K562 (cell line): Measurements from ENCODE around the gene NLK. TPM values are rescaled to one million over a fixed set of nuclear protein-coding genes. Genes with fewer than 3 reads are reported as not detected.
A peak's percentile ranks its signal among the peaks of the same experiment; 100 is the strongest.

Experiments used
- ATAC-seq: fragments of 200-7000 bp; cut with Tn5 transposase; 3 replicates; pipeline ENCODE4 v1.9.1; 2020; ENCODE audit warnings: moderate library complexity
- BruUV-seq: library from RNA; stranded (reverse); fragments of 400-500 nt; replicated peaks from 2 replicates; lab custom pipeline; 2021; lab: Mats Ljungman, UMichigan
- CTCF ChIA-PET: fragments of 300-600 bp; formaldehyde crosslinking; extraction: SDS; loops from one replicate; lab custom pipeline; 2021; ENCODE audit warnings: low intra/inter-chr PET ratio; lab: Yijun Ruan, JAX
- POLR2A ChIA-PET: fragments of 300-600, 350-650 bp; sonication (Branson Sonifier 250); formaldehyde crosslinking; extraction: SDS; loops from one replicate; lab custom pipeline; 2021; ENCODE audit warnings: antibody characterized with exemption, inconsistent platforms; lab: Yijun Ruan, JAX
- DNase-seq, 4 experiments: peaks; one replicate each; pipeline versions ENCODE4 v3.0.0 to v3.0.0-alpha.2; 2011 to 2018; ENCODE audit warnings: low spot score in 3 of 4, mixed read lengths in 3 of 4; ENCODE audit errors: extremely low read depth in 1 of 4
- FAIRE-seq: peaks from 2 replicates; lab custom pipeline; 2011; peaks lifted over from hg19 to GRCh38; lab: Jason Lieb, UNC
- H2AFZ ChIP-seq: 2 replicates; pipeline ENCODE4 v1.6.0; 2011; ENCODE audit warnings: low read depth, low read length, control low read depth, inconsistent platforms
- H3K27ac ChIP-seq: fragments of 200-600 bp; 3 replicates; pipeline ENCODE4 v1.8.0; 2011; ENCODE audit warnings: low read depth, mild to moderate bottlenecking, control low read depth, inconsistent platforms, low read length, moderate library complexity, mixed read lengths; ENCODE audit errors: extremely low read depth
- H3K27me3 ChIP-seq, 2 experiments: fragments of 300-600 bp in 1 of 2; 2 replicates in 1 of 2; 3 replicates in 1 of 2; pipeline versions ENCODE4 v1.6.0 to v1.8.0; 2011; ENCODE audit warnings: inconsistent platforms in 2 of 2, low read length in 2 of 2, mild to moderate bottlenecking in 1 of 2, mixed read lengths in 1 of 2, moderate library complexity in 1 of 2; ENCODE audit not compliant: control insufficient read depth in 2 of 2, insufficient read depth in 2 of 2
- H3K36me3 ChIP-seq: fragments of 300-600 bp; 3 replicates; pipeline ENCODE4 v1.8.0; 2011; ENCODE audit warnings: mild to moderate bottlenecking, low read length, inconsistent platforms; ENCODE audit not compliant: control insufficient read depth, insufficient read depth
- H3K4me1 ChIP-seq, 2 experiments: fragments of 200-600 bp in 1 of 2; replicated peaks in 1 of 2; 2 replicates in 1 of 2; 3 replicates in 1 of 2; pipeline versions ENCODE4 v1.5.1 to v1.8.0; 2011; ENCODE audit warnings: inconsistent platforms in 2 of 2, low read length in 2 of 2, mild to moderate bottlenecking in 1 of 2, mixed read lengths in 1 of 2, moderate library complexity in 1 of 2; ENCODE audit not compliant: control insufficient read depth in 2 of 2, insufficient read depth in 2 of 2
- H3K4me2 ChIP-seq: 2 replicates; pipeline ENCODE4 v1.6.1; 2011; ENCODE audit warnings: low read length, control low read depth, inconsistent platforms, mixed read lengths; ENCODE audit not compliant: insufficient read depth
- H3K4me3 ChIP-seq: fragments of 200-600 bp; sonication (generic), shearing (Covaris generic); 2 replicates; pipeline ENCODE4 v1.5.1; 2016; ENCODE audit warnings: control low read depth, inconsistent platforms
- H3K79me2 ChIP-seq: fragments of 200-600 bp; 3 replicates; pipeline ENCODE4 v1.8.0; 2011; ENCODE audit warnings: low read length, inconsistent platforms; ENCODE audit not compliant: control insufficient read depth, insufficient read depth
- H3K9ac ChIP-seq, 2 experiments: 2 replicates each; pipeline versions ENCODE4 v1.6.0 to v1.6.1; 2011; ENCODE audit warnings: low read depth in 2 of 2, low read length in 2 of 2, control low read depth in 1 of 2, inconsistent platforms in 1 of 2, mild to moderate bottlenecking in 1 of 2, mixed read lengths in 1 of 2; ENCODE audit not compliant: insufficient read depth in 1 of 2
- H3K9me1 ChIP-seq: one replicate; pipeline ENCODE4 v1.6.0; 2011; ENCODE audit warnings: inconsistent platforms, mild to moderate bottlenecking, low read length, moderate library complexity; ENCODE audit not compliant: control insufficient read depth, insufficient read depth
- H3K9me3 ChIP-seq: replicated peaks from 2 replicates; pipeline ENCODE4 v1.5.1; 2011; ENCODE audit warnings: low read depth, low read length, inconsistent platforms; ENCODE audit not compliant: control insufficient read depth, insufficient read depth
- H4K20me1 ChIP-seq: replicated peaks from 2 replicates; pipeline ENCODE4 v1.6.1; 2011; ENCODE audit warnings: low read length, inconsistent platforms, mixed read lengths; ENCODE audit not compliant: control insufficient read depth, insufficient read depth
- MEF2A ChIP-seq: IDR thresholded peaks from 2 replicates; pipeline ENCODE4 v1.6.1; 2011; ENCODE audit warnings: low read depth, mild to moderate bottlenecking, low read length, moderate library complexity; ENCODE audit not compliant: control insufficient read depth
- TAF1 ChIP-seq: IDR thresholded peaks from 2 replicates; pipeline ENCODE4 v1.6.1; 2011; ENCODE audit warnings: mild to moderate bottlenecking, low read length, moderate library complexity; ENCODE audit not compliant: insufficient read depth, control insufficient read depth, severe bottlenecking; ENCODE audit errors: extremely low read depth
- WGBS: fragments of 100-300 bp; shearing (Covaris generic); methylation state at CpG from one replicate; pipeline ENCODE4 v1.1.6; 2016; ENCODE audit warnings: low coverage, mixed read lengths; ENCODE audit not compliant: insufficient coverage; ENCODE audit errors: missing lambda C conversion rate; 5-methylcytosine and 5-hydroxymethylcytosine counted together
- in situ Hi-C: fragments of 300-500 bp; cut with MboI; formaldehyde crosslinking; loops from 4 replicates; pipeline ENCODE4 v1.15.0; 2018; ENCODE audit warnings: inconsistent platforms, mixed read lengths
- intact Hi-C: fragments of 100-400 bp; cut with micrococcal nuclease; formaldehyde crosslinking; loops from 2 replicates; pipeline ENCODE4 v1.14.2; 2022
- polyA plus RNA-seq, 8 experiments: library from polyadenylated mRNA; depleted of rRNA in 4 of 8; stranded (reverse) in 5 of 8; unstranded in 3 of 8; fragments of >200 nt; fragmentation: Nextera tagmentation in 2 of 8; fragmentation: Illumina TruSeq in 1 of 8; extraction: Ambion mirVana in 2 of 8; extraction: Trizol in 1 of 8; gene quantifications; 2 replicates each; pipeline versions ENCODE4 v1.2.1 to v1.2.3, GENCODE V29; 2011 to 2014; ENCODE audit warnings: inconsistent platforms in 1 of 8, missing spikeins in 1 of 8
- total RNA-seq, 7 experiments: library from RNA; depleted of rRNA in 6 of 7; stranded (reverse); fragments of >200 nt in 6 of 7; fragmentation: Illumina TruSeq in 2 of 7; extraction: Trizol in 2 of 7; gene quantifications; 2 replicates each; pipeline versions ENCODE4 v1.2.1 to v1.2.3, GENCODE V29; 2011 to 2021; ENCODE audit warnings: low replicate concordance in 1 of 7
- TF ChIP-seq, protein P1 (sequence below), 2 experiments: fragments of 450-650 bp in 1 of 2; sonication (generic) in 1 of 2; formaldehyde crosslinking in 1 of 2; IDR thresholded peaks; 2 replicates each; pipeline versions ENCODE4 v1.7.1 to v1.9.0; 2016 to 2022; ENCODE audit warnings: inconsistent platforms in 1 of 2, mild to moderate bottlenecking in 1 of 2, missing genetic modification reagents in 1 of 2

The NLK gene
- total and polyA plus RNA-seq, 9 of the 15 experiments (the other 6 are each of a cell fraction or from before 2014, with no cell fraction given) = 10.9 to 59.6 (median 26.7) TPM

- H3K9me1 ChIP-seq = peaks cover 4% of the 10 kb centered on the region
- intact Hi-C loops (loop anchor here (10.0 kb wide), 1 partner anchor 50 kb away; no protein-coding TSS in a partner anchor), in situ Hi-C loops (no loop called here)
- H3K27me3 ChIP-seq = no peaks in the 10 kb centered on the region; a peak in 1 of 5 replicates
- ChIA-PET CTCF (no interaction called here), POLR2A (interaction anchor here (0.6 to 0.7 kb wide), 2 partner anchors 26 to 478 kb away, joined by 3 read pairs; no protein-coding TSS in a partner anchor)
- ATAC-seq = peak; percentile 41; the same call in 2 of the 3 replicates
- no TSS peak for BruUV-seq
- no peaks in the 10 kb centered on the region for H3K9me3 ChIP-seq
- no peak overlapping the region for H3K4me2 ChIP-seq
- H3K27ac ChIP-seq = no peak overlapping the region
- peaks cover 11 to 41% of the 10 kb centered on the region in 2 experiments; a peak in 4 of 5 replicates for H3K4me1 ChIP-seq
- peaks cover 11% of the 10 kb centered on the region for H4K20me1 ChIP-seq
- H3K36me3 ChIP-seq = no peaks in the 10 kb centered on the region
- H3K79me2 ChIP-seq = no peaks in the 10 kb centered on the region
- FAIRE-seq = no peak
- TF ChIP-seq TAF1 (no peak), MEF2A (0 out of 2 replicates have a peak, but pooled peaks have one; percentile 55)
- TF ChIP-seq, protein P1, sequence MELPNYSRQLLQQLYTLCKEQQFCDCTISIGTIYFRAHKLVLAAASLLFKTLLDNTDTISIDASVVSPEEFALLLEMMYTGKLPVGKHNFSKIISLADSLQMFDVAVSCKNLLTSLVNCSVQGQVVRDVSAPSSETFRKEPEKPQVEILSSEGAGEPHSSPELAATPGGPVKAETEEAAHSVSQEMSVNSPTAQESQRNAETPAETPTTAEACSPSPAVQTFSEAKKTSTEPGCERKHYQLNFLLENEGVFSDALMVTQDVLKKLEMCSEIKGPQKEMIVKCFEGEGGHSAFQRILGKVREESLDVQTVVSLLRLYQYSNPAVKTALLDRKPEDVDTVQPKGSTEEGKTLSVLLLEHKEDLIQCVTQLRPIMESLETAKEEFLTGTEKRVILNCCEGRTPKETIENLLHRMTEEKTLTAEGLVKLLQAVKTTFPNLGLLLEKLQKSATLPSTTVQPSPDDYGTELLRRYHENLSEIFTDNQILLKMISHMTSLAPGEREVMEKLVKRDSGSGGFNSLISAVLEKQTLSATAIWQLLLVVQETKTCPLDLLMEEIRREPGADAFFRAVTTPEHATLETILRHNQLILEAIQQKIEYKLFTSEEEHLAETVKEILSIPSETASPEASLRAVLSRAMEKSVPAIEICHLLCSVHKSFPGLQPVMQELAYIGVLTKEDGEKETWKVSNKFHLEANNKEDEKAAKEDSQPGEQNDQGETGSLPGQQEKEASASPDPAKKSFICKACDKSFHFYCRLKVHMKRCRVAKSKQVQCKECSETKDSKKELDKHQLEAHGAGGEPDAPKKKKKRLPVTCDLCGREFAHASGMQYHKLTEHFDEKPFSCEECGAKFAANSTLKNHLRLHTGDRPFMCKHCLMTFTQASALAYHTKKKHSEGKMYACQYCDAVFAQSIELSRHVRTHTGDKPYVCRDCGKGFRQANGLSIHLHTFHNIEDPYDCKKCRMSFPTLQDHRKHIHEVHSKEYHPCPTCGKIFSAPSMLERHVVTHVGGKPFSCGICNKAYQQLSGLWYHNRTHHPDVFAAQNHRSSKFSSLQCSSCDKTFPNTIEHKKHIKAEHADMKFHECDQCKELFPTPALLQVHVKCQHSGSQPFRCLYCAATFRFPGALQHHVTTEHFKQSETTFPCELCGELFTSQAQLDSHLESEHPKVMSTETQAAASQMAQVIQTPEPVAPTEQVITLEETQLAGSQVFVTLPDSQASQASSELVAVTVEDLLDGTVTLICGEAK (IDR thresholded peaks at IDR 0.05) = peak; percentile 47; the same call in 1 of the 2 replicates
- TF ChIP-seq, protein P1 (CRISPR knock-in tag; IDR thresholded peaks at IDR 0.05) = no peak
- H3K4me3 ChIP-seq = no peak overlapping the region
- 41% methylated on average over 3 of the region's 3 CpGs for WGBS
- peak overlapping the region in 1 of 2 experiments; percentile 56; a peak in 1 of 4 replicates for H3K9ac ChIP-seq
- no peak overlapping the region for H2AFZ ChIP-seq
- no peak for DNase-seq
Measured at GRCh38 chr17:28225271-28225670, 182.8 kb downstream of the NLK start.
